ENCODE results near the gene WDFY3. TPM values are rescaled to one million over a fixed set of nuclear protein-coding genes. Genes with fewer than 3 reads are reported as not detected.

WDFY3 gene
- total and polyA plus RNA-seq, 2 of the 13 experiments (the other 11 are each of a cell fraction or from before 2014, with no cell fraction given) = 16.7 to 24.5 TPM

DNA sequence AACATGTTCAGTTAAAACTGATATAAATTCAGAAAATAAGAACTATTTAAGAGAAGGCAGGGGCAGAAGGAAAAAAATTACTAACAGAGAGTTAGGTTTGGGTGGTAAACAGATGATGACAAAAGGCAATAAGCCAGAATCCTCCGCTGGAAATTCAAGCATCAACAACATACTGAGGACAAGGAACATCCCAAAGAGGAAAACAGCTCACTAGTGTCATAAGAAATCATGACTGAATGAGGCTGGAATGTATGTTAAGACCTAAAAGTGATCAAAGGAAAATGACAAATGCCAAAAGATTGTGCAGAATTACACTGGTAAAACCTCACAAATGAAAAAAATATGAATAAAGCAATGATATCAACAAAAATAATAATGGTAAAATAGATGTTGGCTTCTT is 88.4 kb downstream of the WDFY3 start (continued):
- TF ChIP-seq, protein P1, sequence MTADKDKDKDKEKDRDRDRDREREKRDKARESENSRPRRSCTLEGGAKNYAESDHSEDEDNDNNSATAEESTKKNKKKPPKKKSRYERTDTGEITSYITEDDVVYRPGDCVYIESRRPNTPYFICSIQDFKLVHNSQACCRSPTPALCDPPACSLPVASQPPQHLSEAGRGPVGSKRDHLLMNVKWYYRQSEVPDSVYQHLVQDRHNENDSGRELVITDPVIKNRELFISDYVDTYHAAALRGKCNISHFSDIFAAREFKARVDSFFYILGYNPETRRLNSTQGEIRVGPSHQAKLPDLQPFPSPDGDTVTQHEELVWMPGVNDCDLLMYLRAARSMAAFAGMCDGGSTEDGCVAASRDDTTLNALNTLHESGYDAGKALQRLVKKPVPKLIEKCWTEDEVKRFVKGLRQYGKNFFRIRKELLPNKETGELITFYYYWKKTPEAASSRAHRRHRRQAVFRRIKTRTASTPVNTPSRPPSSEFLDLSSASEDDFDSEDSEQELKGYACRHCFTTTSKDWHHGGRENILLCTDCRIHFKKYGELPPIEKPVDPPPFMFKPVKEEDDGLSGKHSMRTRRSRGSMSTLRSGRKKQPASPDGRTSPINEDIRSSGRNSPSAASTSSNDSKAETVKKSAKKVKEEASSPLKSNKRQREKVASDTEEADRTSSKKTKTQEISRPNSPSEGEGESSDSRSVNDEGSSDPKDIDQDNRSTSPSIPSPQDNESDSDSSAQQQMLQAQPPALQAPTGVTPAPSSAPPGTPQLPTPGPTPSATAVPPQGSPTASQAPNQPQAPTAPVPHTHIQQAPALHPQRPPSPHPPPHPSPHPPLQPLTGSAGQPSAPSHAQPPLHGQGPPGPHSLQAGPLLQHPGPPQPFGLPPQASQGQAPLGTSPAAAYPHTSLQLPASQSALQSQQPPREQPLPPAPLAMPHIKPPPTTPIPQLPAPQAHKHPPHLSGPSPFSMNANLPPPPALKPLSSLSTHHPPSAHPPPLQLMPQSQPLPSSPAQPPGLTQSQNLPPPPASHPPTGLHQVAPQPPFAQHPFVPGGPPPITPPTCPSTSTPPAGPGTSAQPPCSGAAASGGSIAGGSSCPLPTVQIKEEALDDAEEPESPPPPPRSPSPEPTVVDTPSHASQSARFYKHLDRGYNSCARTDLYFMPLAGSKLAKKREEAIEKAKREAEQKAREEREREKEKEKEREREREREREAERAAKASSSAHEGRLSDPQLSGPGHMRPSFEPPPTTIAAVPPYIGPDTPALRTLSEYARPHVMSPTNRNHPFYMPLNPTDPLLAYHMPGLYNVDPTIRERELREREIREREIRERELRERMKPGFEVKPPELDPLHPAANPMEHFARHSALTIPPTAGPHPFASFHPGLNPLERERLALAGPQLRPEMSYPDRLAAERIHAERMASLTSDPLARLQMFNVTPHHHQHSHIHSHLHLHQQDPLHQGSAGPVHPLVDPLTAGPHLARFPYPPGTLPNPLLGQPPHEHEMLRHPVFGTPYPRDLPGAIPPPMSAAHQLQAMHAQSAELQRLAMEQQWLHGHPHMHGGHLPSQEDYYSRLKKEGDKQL (CRISPR knock-in tag; IDR thresholded peaks at IDR 0.05; ENCODE audit: low read depth) = no peak
- TF ChIP-seq MBD4 (IDR thresholded peaks at IDR 0.05; ENCODE audit: borderline replicate concordance, low read length) (no peak), ELF1 (CRISPR knock-in tag; IDR thresholded peaks at IDR 0.05) (no peak), RARG (CRISPR knock-in tag; IDR thresholded peaks at IDR 0.05; ENCODE audit: low read depth) (no peak)

DNA sequence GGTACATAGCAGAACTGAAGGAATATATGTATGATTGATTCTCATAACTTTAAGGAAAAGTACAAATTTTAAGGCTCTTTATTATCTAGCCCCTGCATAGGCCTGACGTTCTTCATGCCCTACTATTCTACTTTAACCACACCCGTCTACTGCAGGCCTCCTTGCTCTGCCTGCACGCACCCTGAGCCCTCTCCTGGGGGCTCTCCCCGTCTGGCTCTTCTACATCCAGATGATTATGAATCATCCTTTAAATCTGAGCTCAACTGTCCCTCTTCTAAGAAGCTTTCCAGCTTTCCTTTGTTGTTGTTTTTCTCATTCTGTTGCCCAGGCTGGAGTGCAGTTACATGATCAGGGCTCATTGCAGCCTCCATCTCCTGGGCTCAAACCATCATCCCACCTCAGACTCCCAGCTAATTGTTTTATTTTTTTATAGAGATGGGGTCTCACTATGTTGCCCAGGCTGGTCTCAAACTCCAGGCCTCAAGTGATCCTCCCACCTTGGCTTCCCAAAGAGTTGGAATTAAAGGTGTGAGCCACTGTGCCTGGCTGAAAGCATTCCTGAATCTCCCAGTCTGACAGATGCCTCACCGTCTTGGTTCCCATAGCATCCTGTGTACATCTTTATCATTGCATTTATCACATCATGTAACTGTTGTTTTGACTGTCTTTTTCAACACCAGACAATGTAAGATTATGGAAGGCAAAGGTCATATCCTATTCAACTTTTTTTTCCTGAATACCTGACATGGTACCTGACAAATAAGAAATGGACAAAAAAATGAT is 89.2 kb downstream of the WDFY3 start:
- Histone ChIP-seq H3K9me3 (ENCODE audit: low read length) (no peaks in the 10 kb centered on the region), H3K27ac (ENCODE audit: extremely low read length, insufficient read depth, low read length) (no peak overlapping the region), H4K20me1 (ENCODE audit: insufficient read depth, low read length) (no peaks in the 10 kb centered on the region), H3K4me1 (ENCODE audit: insufficient read depth, low read length) (no peaks in the 10 kb centered on the region), H3K4me3 (replicated peaks in 1 of 3; ENCODE audit: insufficient read depth in 1 of 3, low read depth in 2 of 3, low read length in 3 of 3) (no peak overlapping the region), H3K9ac (ENCODE audit: insufficient read depth, low read depth, low read length) (no peak overlapping the region), H3K79me2 (ENCODE audit: insufficient read depth, low read length) (no peaks in the 10 kb centered on the region), H3K36me3 (replicated peaks in 1 of 2; ENCODE audit: control insufficient read depth in 1 of 2, insufficient read depth in 2 of 2, low read length in 2 of 2) (0 out of 5 replicates have a peak, but pooled peaks cover 0 to 3% of the 10 kb centered on the region in 2 experiments), H3K4me2 (ENCODE audit: low read depth, low read length) (no peak overlapping the region), H3K27me3 (ENCODE audit: control insufficient read depth in 1 of 2, insufficient read depth in 2 of 2, low read length in 2 of 2) (no peaks in the 10 kb centered on the region; a peak in 1 of 5 replicates), H2AFZ (ENCODE audit: low read length) (no peak overlapping the region)
- FAIRE-seq = no peak
- in situ Hi-C loops (cut with HindIII; ENCODE audit: extremely low pct_ligation_motif_present, low pct_unique_long_range_greater_than_20kb) = no loop called here
- ATAC-seq = no peak
- ChIA-PET POLR2A (no interaction called here), CTCF (ENCODE audit: low intra/inter-chr PET ratio, low total read pairs) (no interaction called here)
- intact Hi-C loops (cut with micrococcal nuclease; ENCODE audit: unreplicated experiment) = no loop called here
- 96% methylated on average over 5 of the region's 5 CpGs for WGBS (ENCODE audit: low lambda C conversion rate)
- BruUV-seq (replicated peaks) = no TSS peak
- no peak for DNase-seq (ENCODE audit: low spot score)
- no peak for TF ChIP-seq ETV6 (CRISPR knock-in tag; conservative IDR thresholded peaks at IDR 0.05)
- no peak for TF ChIP-seq FOXK2 (IDR thresholded peaks at IDR 0.05)
- TF ChIP-seq GATAD2A (CRISPR knock-in tag; IDR thresholded peaks at IDR 0.05) = no peak
- TF ChIP-seq, protein P2, sequence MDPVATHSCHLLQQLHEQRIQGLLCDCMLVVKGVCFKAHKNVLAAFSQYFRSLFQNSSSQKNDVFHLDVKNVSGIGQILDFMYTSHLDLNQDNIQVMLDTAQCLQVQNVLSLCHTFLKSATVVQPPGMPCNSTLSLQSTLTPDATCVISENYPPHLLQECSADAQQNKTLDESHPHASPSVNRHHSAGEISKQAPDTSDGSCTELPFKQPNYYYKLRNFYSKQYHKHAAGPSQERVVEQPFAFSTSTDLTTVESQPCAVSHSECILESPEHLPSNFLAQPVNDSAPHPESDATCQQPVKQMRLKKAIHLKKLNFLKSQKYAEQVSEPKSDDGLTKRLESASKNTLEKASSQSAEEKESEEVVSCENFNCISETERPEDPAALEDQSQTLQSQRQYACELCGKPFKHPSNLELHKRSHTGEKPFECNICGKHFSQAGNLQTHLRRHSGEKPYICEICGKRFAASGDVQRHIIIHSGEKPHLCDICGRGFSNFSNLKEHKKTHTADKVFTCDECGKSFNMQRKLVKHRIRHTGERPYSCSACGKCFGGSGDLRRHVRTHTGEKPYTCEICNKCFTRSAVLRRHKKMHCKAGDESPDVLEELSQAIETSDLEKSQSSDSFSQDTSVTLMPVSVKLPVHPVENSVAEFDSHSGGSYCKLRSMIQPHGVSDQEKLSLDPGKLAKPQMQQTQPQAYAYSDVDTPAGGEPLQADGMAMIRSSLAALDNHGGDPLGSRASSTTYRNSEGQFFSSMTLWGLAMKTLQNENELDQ (CRISPR knock-in tag; IDR thresholded peaks at IDR 0.05; ENCODE audit: borderline replicate concordance) = no peak
- TF ChIP-seq ZFP1 (CRISPR knock-in tag; IDR thresholded peaks at IDR 0.05) = no peak
- TF ChIP-seq KDM4B (CRISPR knock-in tag; IDR thresholded peaks at IDR 0.05) = no peak
- no peak for TF ChIP-seq KDM3A (CRISPR knock-in tag; IDR thresholded peaks at IDR 0.05; ENCODE audit: low read depth)
- no peak for TF ChIP-seq KLF15 (CRISPR knock-in tag; IDR thresholded peaks at IDR 0.05; ENCODE audit: borderline replicate concordance)
- no peak for TF ChIP-seq HMG20A (CRISPR knock-in tag; IDR thresholded peaks at IDR 0.05; ENCODE audit: borderline replicate concordance)
- TF ChIP-seq KMT2A (CRISPR knock-in tag; IDR thresholded peaks at IDR 0.05) = no peak
- TF ChIP-seq, protein P3, sequence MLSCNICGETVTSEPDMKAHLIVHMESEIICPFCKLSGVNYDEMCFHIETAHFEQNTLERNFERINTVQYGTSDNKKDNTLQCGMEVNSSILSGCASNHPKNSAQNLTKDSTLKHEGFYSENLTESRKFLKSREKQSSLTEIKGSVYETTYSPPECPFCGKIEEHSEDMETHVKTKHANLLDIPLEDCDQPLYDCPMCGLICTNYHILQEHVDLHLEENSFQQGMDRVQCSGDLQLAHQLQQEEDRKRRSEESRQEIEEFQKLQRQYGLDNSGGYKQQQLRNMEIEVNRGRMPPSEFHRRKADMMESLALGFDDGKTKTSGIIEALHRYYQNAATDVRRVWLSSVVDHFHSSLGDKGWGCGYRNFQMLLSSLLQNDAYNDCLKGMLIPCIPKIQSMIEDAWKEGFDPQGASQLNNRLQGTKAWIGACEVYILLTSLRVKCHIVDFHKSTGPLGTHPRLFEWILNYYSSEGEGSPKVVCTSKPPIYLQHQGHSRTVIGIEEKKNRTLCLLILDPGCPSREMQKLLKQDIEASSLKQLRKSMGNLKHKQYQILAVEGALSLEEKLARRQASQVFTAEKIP (CRISPR knock-in tag; IDR thresholded peaks at IDR 0.05; ENCODE audit: borderline replicate concordance) = no peak
